B cell (primary cell): ENCODE data around the gene ANKMY2.

Experiments used
- CTCF ChIP-seq: fragments of 200-600 bp; IDR thresholded peaks from one replicate; pipeline ENCODE4 v1.8.0; 2022; ENCODE audit warnings: antibody characterized with exemption, mild to moderate bottlenecking
- EZH2 ChIP-seq: IDR thresholded peaks from 2 replicates; pipeline ENCODE4 v1.6.1; 2012; ENCODE audit warnings: borderline replicate concordance, low read depth, mild to moderate bottlenecking, moderate library complexity, low read length; ENCODE audit not compliant: insufficient read depth, poor library complexity, severe bottlenecking

GRCh38 chr7:16559497-16560179, 85.9 kb downstream of the ANKMY2 start:
- TF ChIP-seq CTCF = no peak
- TF ChIP-seq EZH2 = no peak
